Measurements from ENCODE around the gene ADAM12.

The ADAM12 gene

DNA sequence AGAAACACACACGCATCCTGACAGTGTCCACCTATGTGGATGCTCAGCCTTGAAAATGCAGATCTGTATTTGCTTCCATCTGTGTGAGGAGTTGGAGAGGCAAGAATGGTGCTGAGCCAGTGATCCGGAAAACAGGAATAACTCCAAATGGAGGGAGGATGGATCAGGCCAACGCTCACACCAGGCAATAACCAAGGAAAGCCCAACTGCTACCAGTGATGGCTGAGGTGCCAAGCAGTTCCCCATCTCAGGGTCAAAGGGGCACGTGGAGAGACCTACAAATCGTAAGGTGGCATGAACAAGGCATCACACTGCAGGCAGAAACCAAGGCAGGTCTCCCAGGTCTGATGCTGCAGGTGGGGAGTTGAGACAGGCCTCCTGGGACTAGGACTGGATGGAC is 153.6 kb downstream of the ADAM12 start:
- no peak for DNase-seq (ENCODE audit: low read depth)

DNA sequence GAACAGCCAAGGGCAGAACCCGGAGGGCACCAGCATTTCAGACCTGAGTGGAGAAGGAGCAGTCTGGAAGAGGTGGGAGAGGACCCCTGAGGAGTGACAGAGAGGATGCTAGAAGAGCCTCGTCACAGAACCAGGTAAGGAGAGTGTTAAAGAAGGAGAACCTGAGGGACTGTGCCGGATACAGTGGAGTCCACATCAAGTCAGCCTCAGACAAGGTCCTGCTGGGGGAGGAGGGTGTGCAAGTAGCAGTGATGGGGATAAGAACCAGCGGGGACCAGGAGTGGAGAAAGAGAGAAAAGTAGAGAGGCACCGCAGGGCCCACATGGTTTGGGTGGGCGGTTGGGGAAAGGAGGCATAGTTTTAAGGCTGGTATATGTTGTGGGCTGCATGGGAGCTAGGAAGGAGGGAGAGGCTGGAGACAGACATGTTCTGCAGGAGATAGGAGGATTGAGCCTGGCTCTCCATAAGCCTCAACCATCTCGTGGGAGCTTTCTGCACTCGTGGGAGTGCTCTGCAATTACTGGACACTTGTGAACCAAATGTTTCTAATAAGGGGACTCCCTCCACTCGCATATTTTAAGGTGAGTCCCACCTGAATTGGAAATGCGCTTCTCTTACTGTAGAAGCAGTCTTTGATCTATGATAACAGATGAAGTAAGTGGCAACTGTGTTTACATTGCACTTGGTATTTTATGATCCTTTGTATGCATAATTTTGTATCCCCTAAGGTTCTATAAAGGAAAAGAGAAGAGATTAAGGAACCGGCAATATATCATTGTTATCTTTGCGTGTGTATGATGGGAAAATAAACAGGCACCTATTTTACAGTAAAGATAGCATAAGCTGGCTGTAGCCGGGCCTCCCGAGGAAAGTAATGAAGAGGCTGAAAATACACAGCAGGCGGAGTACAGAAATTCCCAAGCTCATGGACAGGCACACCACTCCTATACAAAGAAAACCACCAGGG is 154.8 kb downstream of the ADAM12 start:
- DNase-seq (ENCODE audit: low read depth), result no peak

DNA sequence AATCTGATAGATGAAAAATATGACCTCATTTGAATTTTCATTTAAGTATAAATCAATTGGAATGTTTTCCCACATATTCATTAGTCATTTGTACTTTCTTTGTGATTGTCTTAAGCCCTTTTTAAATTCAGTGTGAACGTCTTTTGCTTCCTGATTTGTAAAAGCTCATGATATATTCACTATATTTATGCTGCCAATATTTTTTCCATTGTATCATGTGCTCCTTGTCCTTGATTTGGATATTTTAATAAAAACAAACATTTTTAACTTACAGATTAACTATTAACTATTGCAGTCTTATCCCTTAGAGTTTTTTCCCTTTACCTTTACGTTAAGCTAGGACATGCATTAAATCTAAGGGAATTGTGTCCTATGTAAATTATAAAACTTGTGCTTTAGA is 157.7 kb downstream of the ADAM12 start:
- DNase-seq (ENCODE audit: low read depth), result no peak

DNA sequence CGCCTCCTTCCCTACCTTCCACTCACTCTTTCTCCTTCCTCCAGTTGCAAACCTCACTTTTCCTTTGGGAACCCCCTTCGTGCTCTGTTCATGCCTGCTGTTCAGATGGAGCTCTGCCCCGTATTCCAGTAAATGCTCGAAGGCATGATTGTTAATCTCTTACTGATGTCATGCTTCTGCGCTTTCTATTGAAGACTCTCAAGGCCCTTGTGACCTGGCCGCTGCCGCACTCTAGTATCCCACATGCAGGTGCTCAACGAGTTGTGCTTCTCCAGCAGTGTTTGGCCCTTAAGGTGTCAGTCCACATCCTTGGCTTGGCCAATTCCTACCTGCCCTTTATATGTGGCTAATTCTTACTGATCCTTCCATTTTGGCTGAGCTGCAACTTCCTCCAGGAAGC is 158.6 kb downstream of the ADAM12 start:
- no peak for DNase-seq (ENCODE audit: low read depth)

DNA sequence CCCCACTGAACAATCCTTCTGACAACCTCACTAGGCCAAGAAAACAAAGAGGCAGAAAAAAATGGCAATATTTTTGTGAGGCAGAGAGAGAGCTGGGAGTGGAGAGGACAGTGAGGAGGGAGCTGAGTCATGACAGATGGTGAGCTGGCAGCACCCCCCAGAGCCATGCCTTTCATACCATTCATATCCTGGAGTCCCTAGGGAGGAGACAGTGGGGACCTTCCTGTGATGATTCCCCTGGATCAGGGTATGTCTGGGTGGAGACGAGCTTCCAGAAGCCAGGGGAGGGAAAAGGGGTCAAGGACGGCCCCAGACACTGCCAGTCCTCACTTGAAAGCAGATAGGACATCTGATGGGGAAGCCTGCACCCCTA is 160.5 kb downstream of the ADAM12 start:
- DNase-seq (ENCODE audit: low read depth), result peak; percentile 69

DNA sequence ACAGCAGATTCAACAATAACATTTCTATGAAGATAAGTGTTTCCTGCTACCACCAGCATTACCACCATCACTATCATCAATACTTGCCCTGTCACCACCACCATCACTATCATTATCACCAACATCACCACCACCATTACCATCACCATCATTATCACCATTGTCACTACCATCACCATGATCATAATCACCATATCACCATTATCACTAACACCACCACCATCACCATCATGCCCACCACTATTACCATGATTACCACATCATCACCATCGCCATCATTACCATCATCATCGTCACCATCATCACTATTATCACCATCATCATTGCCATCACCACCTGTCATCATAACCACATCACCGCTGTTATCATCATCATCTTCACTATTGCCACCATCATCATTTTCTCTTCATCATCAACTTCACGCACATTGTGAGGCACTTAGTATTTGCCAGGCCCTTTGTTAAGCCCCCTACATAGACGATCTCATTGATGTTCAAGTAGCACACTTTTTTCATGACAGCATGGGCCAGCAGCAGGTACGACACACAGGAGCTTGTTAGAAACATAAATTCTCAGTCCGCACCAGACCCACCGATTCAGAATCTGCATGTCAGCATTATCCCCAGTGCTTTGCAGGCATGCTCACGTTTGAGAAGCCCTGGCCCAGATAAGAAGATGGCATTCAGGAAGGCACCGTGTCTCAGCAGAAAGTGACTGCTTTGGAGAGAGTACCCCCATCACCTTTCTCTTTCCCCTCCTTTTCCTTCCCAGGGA is 161.1 kb downstream of the ADAM12 start:
- no peak for DNase-seq (ENCODE audit: low read depth)

DNA sequence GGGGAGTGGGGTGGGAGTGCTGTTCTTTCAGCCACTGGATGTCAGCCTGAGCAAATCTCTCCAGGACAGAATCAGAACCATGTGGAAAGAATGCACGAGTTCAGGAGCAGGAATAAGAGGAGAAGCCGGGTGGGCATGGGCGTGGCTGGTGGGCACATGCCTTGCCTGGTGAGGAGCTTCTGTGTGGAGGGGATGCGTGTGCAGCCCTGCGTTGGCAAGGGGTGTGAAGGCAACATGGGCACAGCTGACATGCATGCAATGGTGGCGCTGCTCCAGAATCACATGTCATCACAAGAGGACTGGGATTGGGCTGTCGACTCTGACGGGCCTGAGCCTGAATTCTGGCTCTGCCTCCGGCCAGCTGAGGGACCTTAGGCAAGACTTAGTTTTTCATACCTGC is 162.1 kb downstream of the ADAM12 start:
- DNase-seq (ENCODE audit: low read depth), result no peak

DNA sequence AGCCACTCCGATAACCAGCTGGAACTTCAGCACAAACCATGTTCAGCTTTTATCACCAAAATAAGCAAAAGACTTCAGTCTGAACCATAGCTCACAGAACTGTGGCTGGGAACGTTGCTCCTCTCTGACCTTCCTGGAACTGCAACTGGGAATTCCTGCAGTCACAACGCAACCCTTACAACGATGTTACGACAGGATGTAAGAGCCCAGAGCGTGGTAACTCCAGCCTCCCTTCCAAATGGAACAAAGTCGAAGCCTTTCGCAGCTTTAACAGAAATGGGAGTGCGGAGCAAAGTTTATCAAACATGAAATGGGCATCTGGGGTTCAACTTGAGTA is 162.6 kb downstream of the ADAM12 start:
- DNase-seq (ENCODE audit: low read depth), result no peak

DNA sequence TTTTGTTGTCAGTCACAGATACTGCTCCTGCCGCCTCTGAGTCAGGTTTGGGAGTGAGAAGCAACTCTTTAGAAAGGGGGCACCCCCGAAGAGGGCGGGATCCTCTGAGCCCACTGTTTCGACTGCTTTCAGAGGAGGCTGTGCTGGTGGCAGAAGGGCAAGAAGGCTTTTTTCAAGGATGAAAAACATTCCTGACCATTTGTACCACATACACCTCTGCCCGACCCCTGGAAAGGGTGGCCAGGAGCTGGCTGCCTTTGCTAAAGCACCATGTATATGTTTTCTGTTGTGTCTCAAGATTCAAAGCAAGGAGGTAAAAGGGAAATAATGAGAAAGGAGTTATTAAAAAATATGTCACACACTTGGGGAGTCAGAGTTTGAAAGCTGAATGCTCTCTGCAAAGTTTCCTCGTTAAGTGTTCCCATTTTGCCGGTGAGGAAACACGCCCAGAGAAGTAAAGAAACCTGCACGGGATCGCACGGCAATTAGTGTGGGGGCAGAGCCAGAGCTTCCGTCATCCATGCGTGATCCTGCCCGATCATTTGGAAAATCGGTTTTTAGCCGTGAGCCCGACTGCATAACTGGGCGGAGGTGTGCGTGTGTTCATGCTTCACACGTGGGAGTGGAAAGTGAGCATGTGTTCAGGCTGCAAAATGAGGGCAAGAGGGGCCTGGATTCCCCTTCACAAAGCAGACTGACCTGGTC is 163.2 kb downstream of the ADAM12 start:
- no peak for DNase-seq (ENCODE audit: low read depth)

DNA sequence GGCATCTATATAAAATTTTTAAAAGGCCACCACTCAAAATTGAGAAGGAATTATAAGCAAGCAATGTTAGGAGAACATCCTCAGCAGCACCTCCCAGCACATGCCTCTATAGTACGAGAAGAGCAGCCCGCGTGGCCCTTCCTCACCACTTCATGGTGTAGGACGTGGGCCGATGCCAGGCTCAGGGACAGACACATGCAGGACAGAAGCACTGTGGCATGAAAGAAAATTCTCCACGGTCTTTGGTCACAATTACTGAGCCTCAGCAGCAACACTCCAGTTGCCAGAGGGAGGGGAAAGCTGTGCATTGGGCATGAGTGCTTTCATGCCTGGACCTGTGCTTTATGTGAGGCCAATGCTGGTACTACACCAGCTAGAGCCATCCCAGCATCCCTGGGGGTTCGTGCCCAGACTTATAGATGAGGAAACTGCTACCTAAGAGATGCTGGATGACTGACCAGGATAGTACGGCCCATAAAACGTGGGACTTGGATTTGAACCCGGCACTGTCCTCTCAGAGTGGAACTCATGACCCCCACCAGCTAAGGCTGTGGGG is 164.7 kb downstream of the ADAM12 start:
- no peak for DNase-seq (ENCODE audit: low read depth)

DNA sequence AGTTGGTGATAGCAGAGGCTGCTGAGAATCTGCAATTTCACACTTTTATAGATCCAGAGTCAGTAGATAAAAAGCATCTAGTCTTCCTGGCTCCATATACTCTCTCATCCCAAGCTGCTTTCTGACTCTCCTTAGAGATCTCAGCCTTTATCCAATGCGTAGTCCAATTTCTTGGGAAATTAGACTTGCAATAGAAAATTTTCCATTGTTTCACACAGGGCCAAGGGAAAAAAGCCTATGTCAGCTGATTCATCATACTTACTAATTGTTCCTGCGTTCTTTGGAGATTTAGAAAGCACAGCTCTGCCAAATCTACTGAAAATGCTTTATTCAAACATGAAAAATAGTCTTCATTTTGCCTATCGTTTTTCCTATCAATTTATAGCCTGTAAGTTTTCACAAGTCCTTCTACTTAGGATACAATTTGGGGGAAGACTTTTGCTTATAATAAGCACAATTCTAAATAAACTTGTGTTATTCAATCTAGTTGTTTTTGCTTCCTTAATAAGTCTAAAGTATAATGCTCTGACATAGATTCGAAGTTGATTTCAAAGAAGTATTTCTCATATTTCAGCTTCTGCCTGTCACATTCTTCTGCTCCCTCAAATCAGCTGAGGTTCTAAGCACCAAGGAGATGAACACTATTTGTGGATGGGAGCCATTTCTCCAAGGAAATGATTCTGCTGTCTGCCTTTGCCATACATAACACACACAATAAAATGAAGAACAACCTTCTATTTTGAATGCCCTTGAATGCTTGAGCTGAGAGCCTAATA is 165.4 kb downstream of the ADAM12 start:
- no peak for DNase-seq (ENCODE audit: low read depth)

DNA sequence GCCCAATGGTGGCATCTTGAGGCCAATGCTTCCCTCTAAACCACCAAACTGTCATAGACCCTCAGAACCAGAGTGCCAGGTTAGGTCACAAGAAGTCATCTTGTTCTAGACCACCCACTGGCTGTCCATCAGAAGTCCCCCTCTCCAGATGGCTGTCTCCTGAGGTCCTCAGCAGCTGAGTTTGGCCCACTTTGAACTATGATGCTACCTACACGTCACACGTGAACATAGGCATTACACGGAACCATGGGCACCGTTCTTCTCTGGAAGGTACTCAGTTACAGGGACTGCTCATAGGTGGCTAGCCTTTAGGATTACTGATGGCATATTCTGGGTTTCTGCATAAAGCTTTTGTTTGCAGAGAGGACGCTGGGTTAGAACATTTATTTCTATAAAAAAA is 166.4 kb downstream of the ADAM12 start:
- no peak for DNase-seq (ENCODE audit: low read depth)

DNA sequence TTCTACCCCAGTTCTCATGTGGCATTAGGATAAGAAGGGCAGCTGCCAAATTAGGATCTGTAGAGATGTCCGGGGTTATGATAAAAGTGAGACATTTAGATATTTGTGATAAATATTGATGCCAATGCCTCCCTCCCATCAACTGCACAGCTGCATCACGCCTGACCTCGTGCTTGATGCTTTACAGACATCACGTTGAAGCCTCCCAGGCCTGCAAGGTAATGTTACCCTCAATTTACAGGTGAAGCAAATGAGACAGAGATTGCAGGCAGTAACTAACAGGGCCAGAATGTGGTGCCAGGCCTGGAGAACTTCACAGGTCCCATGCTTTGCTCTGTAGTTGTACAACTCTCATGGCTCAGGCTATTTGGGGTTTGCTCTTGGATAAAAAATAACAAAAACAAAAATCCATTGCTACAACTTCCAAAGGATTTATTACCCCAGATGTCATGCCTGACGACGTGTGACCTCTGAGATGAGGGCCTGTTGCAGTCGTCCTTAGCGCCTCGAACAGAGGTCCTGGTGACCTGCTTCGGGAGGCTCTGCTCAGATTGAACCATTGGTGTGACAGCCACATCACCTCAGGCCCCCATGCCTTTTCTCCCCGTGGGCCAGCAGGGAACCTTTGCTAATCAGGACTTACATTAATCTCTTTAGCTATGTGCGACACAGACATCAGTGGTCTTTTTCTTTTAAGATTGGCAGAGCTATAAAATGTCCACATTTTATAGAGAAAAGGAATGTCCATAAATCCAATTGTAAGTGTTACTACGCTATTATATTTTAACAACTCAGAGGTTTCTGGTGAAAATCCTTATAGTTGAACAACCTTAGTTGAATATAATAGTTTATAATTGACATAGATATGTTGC is 169.3 kb downstream of the ADAM12 start:
- no peak for DNase-seq (ENCODE audit: low read depth)

DNA sequence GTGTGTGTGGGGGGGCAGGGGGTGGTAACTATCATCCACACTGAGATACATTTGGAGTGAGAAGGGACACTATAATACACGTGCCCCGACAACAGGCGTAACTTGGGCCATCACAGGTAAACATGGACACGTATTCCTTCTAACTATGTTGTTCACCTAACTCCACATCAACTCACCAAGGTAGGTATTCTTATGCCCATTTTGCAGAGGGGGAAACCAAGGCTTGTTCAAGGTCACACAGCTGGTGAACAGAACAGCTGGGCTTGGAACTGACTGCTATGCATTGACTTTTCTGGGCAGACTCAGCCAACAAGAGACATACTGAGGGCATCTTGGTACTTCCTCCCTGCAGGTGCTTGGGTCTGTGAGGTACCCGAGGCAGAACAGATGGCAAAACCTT is 170.1 kb downstream of the ADAM12 start:
- no peak for DNase-seq (ENCODE audit: low read depth)

DNA sequence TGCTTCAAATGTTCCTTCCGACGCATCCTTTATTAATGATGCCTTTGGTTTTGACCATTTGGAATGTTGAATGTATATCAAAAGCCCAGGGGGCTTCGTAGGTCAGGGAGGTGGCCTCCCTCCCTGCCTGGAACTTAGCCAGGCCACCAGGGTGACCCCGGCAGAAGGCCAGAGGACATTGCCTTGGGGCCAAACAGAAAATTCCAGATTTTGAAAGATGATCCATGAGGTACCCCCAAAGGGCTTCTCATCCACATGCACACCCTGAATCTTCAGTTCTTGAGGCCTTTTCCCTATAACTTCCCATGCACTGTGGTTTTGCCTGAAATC is 171.7 kb downstream of the ADAM12 start:
- DNase-seq (ENCODE audit: low read depth), result no peak

DNA sequence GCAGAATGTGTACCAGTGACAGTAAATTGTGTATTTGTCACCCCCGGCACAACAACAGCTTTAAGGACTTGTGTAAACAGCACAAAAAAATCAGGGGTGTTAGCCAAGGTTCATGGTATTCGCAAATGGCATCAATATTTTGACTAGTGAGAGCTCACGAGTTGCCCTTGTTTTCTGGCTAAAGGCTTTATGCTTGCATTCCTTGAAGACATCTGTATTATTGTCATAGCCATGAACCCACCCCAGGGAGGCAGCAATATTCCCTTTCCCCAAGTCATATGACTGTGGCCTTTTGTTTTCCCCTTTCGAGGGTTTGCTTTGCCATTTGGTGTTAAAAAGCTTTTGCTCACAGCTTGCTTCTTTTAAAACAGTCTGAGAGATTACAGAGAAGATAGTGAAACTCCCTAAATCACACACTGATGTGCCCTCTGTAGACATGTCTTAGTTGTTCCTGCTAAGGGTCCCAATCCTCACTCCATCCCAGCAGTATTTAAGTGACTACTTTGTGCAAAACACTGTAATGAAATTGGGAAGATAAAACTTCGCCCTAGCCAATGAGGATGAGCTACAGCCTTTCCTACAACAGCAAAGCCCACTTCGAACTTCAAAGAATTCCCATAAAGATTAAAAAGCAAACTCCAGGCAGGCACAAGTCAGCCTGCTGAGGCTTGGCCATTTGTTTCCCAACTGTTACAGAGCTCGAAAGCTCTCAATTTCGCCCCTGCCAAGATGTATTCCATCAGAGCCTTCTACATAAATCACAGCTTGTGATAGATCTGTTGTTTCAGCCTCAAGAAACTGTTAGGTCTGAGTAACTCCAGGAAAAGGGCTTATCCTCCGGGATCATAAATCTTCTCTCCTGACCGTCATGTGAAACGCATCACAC is 172.3 kb downstream of the ADAM12 start:
- peak; percentile 82 for DNase-seq (ENCODE audit: low read depth)

DNA sequence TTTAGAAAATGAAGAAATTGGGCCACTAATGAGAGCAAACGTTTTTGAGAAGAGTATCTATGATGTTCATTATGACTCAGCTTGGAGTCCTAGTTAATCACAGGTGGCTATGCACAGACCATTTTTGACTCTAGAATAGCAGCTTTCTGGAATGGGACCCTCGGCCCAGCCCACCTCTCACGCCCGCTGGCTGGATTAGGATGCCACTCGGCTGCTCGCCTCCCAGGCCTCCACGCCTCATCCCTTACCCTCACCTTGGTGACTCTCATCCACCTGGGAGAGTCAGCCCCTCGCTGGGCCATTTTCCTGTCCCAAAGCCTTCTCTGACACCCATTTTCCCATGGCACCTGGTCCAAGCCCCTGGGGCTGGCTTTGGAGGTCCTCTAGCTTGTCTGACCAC is 173.6 kb downstream of the ADAM12 start:
- no peak for DNase-seq (ENCODE audit: low read depth)

DNA sequence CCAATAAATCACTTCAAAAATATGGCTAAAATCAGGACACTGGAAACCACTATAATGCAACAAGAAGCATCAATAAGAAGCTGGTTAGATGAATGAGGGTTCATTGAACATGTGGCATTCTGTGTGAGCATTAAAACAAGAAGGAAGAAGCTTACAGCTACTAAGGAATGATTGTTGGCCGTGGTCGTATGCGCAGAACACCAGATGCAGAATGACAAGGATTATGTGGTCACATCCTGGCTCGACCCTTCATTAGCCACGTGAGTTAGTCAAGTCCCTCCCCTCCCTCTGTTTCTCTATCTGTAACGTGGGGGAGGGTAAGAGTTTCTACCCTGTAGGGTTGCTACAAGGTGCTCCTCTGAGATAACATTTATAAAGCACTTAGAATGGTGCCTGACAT is 174.3 kb downstream of the ADAM12 start:
- no peak for DNase-seq (ENCODE audit: low read depth)

DNA sequence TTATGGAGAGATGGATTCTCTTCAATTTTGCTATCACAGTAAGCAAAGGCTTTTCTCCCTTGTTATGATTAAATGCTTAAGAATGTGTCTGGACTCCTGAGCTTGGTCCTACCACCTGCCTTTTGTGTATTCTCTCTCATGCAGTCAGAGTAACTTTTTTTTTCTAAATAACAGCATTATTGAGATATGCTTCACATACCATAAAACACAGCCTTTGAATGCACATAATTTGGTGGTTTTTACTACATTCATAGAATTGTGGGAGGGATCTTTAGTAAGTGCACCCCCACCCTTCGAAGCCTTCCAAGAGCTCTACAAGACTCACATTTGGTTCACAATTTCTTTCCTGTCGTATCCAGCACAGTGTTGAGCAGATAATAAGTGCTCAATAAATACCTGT is 175.5 kb downstream of the ADAM12 start:
- DNase-seq (ENCODE audit: low read depth), result no peak
